Activated gamma-delta T cell (primary cell): ENCODE data around the gene PXMP4.

Experiments used
- DNase-seq: peaks from one replicate; lab custom pipeline; 2025; lab: John Stamatoyannopoulos, UW

PXMP4 gene

DNA sequence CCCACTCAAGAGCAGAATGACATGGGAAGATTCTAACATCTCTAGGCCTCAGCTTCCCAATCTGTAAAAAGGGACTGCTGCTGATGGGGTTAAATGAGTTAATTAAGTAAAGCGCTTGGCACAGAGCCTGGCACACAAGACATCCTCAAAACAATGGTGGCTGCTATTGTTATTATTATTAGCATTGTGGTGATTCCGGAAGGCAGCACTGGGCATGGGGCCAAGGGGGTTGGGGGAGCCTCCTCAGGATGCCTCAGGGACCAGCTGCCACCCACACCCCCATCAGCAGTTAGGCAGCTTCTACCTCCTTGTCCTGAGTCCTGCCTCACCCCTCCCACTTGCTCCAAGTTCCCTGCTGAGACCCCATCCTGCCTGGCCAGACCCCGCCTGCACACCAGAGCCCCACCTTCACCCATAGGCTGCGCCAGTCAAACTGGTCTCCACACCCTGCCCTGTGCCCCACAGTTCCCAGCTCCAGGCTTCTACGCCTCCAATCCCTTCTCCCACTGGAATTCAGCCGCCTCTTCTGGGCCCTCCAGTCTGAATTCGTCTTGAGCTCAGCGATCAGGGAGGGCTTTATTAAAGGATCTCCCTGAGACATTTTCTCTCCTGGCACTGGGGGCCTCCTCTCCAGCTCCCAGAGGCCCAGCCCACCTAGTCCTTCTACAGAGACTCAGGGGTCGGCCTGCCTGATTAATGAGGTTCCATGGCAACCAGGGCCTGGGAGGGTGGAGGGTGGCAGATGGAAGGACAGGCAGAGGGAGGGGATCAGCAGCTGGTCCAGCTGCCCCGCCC is 35.4 kb downstream of the PXMP4 start:
- DNase-seq = no peak

DNA sequence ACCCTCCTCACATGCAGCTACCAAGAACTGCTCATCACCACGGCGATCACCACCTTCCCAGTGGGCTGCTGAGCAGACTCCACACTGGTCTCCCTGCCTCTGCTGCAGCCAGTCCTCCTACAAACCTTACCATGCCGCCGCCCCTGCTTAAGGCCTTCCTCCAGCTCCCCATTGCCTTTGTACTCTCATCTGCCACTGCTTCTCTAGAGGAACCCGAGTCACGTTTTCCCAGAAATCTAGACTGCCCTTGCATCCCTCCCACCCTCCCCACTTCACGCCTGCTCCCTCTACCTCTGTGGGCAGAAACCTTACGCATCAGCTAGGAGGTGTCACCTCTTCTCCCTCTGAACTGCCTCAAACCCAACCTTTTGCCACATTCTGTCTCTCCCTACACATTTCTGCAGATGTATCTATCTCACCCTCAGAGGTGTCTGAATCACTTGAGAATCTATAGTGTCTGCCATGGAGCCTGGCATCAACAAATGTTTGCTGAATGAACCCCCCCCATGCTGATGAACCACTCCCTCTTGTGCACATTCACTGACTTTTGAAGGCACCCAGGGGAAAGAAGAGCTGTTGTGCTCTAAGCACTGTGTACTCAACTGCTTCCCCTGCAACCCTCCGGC is 38.3 kb downstream of the PXMP4 start:
- DNase-seq = no peak

DNA sequence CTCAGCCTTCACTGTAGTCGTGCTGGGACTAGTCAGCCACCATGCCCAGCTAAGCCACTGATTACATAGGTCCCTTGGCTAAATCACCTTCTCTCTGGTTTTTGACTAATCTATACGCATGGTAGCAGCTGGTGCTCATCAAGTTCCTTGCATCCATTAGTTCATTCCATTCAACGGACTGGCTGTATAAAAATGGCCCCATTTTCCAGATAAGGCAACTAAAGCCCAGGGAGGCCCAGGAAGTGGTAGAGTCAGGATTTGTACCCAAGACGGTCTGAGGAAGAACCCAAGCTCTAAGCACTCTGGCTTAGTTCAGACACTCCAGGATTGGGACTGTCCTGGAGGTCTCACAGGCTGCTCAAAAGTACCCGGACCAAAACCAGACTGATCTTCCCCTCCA is 38.8 kb downstream of the PXMP4 start:
- DNase-seq = no peak

DNA sequence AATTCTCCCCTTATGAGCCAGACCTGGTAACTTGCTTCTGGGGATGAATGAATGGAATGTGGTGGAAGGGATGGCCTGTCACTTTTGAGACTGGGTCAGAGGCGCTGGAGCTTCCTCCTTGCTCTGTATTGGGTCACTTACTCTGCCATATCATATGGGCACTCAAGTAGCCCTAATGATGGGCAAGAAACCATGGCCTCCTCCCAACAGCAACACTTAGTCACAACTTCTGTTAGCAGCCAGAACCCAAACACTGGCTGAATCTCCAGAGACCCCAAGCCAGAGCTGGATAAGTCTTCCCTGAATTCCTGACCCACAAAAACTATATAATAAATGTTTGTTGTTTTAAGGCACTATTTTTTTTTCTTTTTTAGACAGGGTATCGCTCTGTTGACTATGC is 39.4 kb downstream of the PXMP4 start:
- DNase-seq = no peak

DNA sequence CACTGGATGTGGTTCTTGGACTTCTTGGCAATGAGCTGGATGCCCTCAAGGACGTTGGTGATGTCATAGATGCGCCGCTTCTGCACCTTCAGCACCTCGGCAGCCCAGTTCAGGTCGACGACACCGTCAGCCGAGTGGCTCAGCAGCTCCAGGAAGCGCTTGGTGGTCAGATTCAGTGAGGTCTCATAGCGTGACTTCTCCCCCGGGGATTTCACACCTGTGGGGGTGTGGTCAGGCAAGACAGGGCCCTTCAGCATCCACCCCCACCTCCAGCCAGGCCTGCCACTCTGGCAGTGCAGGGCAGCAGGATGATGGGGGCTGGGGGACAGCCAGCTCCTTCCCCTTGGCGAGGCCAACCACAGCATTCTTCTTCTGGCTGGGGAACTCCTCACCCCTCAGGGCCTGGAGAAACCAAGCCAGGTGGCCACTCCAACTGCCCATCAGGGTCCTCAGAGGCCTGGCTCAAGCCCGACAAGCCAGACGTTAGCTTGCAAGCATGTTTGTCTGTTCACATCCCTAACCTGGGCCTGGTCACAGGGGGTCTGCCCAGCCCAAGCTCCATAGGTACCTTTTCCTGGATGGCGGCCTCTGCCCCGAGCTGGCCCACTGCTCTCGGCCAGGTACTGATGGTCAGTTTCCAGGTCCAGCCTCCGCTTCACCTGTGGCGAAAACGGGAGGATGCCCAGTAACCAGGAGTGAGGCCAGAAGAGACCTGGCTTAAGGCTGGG is 40.2 kb downstream of the PXMP4 start:
- no peak for DNase-seq

DNA sequence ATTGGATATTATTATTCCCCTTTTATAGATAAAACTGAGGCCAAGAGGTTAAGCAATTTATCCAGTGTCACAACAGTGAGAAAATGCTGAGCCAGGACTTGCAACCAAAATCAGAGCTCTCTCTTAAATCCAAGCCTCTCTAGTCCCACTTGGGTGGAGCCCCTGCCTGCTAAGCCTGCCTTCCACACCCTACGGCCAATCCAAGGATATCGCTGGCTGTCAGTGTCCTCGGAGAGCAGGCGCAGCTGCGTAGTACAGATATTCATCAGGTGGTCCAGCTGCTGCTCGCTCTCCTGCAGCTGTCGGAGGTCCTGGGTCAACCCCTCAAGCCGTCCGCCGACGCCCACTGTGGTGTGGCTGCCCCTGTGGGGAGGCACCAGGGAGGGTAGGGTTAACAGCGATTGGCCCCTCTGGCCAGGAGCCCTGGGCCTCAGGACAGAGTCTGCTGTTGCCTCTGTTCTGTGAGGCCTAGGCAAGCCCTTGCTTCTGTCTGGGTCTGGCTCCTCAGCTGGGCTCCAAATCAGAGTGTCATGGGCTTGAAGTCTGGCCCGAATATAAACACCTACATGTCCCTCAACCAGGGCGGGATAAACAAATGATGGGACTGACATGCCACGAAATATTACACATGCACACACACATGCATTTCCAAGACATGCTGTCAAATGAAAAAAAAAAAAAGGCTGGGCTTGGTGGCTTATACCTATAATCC is 42.0 kb downstream of the PXMP4 start:
- DNase-seq = no peak

DNA sequence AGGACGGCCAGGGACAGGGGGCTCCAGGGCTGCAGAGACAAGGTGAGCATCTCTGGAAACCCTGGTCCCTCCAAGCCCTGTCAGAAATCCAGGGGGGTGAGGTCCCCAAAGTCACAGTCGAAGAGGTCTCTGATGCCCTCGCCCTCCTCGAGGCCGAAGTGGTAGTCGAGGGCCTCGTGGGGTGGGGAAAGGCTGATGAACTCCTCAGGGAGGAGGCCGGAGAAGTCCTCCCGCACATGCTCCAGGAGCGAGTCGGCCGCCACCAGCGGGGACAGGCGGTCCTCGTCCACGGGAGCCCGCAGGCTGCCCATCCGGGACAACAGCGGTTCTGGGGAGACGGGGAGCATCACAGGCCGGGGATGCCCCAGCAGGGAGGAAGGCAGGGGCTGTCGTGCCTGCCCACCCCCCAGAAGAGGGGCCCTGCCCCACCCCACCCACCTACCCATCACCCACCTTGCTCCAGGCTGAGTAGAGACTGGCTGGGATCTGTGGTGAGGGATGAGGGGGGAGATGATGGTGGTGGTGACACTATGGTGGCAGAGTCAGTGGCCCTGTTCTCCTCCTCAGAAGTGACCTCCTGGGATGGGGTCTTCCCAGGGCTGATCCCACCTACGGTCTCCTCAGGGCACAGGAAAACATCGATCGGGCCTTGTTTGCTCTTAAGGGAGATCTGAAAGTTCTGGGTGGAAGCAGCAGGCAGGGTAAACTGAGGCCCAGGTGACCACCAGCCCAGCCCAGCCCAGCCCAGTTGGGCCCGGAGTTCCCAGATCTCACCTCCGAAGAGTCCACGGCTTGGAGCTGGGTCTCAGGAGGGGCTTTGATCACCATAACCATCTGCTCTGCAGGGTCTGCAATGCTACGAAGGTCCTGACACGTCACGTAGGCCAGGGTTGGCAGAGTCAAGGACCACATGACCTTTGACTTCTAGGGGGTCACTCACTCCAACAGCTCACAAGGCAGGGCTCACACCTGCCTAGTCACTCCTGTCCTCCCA is 43.2 kb downstream of the PXMP4 start:
- DNase-seq = no peak

DNA sequence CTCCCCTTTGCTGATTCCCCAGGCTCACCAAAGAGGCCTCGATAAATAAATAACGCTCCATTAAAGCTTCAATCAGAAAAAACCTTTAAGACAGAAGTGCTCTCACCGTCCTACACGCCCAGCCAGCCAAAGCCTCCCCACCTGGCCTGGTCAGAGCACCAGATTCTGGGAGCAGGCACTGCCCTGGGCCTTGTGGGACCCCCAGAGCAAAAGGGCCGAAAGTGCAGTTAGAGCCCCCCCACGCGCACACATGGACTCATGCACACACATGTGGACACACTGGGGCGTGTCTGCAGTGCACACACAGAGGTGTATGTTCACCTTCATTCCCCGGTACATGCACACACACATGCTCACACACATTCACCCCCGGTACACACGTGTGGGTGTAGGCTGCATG is 44.0 kb downstream of the PXMP4 start:
- no peak for DNase-seq

DNA sequence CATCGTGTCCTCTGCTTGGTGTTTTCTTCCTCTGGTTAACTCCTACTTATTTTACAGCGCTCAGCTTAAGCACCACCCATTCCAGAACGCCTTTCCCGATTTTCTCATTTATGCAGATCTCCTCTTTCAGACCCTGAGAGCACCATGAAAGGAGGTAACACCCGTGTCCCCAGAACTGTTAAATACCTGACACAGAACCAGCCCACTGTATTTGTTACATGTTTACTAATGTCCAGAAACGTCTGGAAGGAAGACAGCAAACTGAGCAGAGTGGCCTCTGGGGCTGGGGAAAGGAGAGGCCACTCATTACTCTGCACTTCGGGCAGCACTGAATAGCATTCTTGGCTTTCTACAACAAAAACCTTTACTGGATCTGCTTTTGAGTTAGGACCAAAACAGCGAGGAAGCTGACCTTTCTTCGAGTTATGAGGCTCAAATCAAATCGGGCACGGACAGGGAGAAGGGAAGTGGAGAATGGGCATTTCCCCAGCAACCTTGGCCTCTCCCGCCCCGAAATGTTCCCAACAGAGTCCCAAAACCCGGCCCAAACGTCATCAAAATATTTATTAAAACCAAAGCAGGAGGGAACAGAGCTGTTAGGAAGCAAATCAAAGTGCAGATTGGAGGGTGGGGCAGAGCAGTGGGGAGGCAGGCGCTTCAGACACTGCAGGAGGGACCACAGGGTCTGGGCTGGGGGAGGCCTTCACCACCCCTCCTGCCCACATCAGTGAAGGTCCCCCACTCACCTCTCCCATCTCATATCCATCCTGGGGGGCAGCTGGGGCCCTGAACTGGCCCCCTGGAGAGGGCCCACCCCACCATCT is 44.8 kb downstream of the PXMP4 start:
- no peak for DNase-seq

DNA sequence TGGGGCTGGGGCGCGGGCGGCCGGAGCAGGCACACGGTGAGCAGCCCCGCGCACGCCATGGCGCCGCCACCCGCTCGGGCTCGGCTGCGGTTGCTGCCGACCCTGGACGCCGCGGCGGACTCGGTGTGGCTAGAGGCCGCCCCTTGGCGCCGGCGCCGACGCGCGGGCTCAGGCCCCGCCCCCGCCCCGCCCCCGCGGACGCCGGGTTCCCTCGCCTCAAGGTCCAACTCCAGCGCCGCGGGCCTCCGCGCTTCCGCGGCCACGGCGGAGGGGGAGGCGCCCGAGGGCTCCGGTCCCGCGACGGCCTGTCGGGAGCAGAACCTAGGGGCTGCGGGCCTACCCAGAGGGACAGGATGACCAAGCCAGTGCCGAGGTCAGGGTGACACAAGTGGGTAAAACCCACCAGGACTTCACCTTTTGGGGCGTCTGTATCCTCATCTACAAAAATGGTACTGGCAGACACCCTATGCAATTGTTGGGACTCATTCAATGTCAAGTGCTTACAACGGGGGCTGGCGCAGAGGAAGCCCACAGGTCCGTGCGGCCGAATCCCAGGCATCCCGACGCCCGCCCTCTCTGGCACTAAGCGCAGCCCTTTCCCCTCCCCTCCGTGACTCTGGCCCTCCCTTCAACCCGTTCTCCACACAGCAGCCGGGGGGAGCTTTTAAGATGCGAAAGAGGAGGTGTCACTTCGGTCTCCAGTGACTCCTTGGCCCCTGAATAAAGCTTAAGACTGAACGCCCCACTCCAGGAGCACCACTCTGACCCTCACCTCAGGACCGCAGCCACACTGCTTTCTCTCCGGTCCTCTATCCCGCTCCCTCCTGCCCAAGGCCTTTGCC is 45.6 kb downstream of the PXMP4 start, which contains the start of gene NECAB3:
TSS of gene NECAB3 (minus strand) at position 135 of the 842 bp plus-strand sequence. CDS start at position 59, 76 bp downstream.
- peak; percentile 56 for DNase-seq

DNA sequence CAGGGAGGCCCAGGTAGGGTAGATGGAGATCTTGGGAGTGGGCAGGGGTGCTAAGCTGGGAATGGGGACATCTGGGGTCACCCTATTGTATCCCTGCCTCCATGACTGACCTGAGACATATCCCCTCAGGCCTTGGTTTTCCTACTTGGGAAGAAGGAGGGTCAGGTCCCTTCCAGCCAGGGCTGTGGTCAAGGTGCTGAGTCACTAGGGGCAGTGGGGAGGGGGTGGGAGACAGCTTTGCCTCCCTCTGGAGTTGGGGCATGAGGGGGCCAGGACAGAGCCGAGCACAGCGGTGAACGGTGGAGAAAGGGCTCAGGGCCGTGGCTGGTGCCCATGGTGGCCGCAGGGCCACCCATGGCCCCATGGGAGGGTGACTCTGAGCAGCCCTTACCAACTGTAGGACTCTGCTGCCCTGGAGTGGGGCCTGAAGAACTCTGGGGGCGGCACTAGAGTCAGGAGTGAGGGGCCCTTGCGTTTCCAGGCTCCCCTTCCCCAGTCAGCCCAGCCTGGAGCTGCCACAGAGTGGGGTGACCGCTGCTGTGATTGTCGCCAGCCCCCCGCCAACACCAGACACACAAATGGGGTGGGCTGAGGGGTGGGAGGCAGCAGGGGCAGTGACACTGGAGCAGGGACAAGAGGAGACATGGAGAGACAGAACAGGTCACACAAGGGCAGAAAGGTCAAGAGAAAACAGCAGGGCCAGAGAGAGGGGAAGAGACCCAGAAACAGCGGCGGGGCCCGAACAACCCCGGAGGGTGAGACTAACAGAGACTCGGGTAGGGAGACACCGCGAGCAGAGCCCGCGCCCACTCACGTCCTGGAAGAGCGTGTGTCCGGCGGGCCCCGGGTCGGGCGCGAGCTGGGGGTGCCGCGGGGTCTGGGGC is 46.5 kb downstream of the PXMP4 start:
- no peak for DNase-seq

DNA sequence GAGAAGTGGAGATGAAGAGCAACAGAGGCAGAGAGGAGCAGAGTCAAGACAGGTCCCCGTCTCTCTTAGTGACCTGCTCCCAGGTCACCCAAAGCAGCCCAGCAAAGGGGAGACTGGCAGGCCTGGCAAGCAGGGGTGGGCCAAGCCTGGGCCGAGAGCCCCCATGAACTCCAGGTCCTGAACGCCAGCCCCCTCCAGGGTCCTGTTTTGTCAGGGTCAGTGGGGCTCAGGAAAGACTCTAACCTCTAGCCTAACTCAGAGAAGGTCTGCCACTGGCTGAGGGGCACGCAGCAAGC is 47.0 kb downstream of the PXMP4 start:
- no peak for DNase-seq

DNA sequence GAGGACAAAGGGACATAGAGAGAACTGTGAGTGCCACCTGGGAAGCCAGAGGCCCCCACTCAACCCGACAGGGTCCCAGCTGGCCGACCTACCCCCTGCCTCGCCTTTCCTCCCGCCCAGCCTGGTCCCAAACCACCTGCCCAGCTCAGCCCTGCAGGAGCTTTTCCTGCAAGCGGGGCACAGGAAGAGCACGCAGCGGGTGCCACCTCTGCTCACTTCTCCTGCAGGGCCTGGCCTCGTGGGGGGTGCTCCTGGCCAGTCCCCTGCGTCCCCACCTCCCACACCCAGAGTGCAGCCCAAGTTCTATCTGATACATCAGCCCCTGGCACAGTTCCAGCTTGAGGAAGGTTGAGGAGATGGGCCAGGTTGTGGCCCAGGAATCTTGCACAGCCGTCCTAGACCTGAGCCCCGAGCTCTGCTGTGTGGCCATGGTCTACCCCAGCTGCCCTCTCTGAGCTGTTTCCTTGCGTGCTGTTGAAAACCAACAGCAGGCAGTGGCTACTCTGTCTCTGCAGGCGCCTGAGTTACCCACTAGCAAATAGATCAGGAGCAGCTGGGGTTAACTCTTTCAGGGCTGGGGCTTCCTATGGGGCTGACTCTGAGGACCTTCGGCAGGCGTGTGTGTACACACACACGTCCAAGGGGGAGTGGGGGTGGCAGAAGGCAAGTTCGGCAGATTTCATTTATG is 47.5 kb downstream of the PXMP4 start:
- DNase-seq = no peak

DNA sequence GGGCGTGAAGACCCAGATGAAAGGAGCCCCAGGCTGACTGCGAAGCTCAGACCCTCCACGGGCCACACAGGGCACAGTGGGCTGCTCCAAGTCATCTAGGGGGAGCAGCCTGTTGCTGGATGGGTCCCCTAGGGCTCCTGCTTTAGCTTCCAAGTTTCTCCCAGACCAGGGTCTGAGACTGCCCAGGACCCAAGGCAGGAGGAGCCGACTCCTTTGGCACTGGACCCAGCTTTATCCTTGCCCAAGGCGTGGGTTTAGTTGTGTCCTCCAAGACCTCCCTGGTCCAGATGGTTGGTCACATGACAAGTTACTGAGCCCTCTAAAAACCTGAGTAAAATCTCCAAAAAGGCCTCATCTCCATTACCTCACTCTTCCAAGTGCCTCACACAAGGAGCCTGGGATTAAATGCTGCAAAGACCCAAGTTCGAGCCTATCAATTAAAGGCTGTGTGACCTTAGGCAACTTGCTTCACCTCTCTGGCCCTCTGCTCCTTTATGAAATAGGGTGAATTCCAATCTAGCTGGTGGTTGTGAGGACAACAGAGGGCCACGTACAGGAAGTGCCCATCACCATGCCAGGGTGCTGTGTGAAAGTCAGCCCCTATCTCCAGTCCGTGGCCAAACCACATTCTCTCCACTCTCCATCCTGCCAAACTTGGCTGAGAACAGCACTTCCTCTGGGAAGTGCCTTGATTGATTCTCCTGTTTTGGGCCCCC is 48.4 kb downstream of the PXMP4 start:
- DNase-seq = no peak

DNA sequence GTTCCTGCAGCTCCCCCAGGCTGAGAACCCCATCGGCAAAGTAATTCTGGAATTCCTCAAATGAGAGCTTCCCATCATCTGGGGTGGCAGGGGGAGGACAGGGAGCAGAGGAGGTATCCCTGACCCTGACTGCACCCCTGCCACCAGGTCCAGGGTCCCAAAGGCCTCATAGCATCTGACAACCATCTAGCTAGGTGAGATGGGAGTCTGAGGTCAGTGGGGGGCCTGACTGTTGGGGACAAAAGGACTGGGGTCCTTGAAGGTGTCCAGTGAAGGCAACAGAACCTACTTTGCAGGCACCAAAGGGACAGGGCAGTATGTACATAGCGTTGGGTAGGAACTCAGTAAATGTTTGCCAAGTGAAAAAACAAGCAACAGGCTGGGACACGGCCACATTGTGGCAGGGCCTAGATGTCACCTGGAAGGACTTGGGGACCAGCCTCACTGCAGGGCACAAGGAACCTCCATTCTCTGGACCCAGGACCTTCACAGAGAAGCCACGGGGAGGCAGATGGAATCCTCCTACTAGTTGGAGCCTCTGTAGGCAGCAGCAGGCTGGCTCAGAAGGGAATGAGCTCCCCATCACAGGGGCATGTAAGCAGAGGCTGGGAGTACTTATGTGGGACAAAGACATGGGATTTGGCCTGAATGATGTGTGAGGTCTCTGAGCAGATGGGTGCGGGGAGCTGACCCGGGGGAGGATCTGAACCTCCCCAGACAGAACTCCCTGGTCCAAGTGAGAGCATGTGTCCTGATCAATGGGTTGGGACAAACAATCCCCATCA is 49.2 kb downstream of the PXMP4 start:
- DNase-seq = no peak
